Endothelial cell (in vitro differentiated cells): ENCODE results near the gene CAMKV. TPM values are rescaled to one million over a fixed set of nuclear protein-coding genes. Genes with fewer than 3 reads are reported as not detected.

Experiments used
- DNase-seq: peaks from one replicate; pipeline ENCODE4 v3.0.0; 2021; ENCODE audit warnings: low spot score
- H3K27ac Mint-ChIP-seq: one replicate; pipeline ENCODE4 v1.8.0; 2021; ENCODE audit warnings: mixed read lengths, inconsistent platforms; ENCODE audit not compliant: unreplicated experiment
- H3K27me3 Mint-ChIP-seq: one replicate; pipeline ENCODE4 v1.8.0; 2021; ENCODE audit warnings: mild to moderate bottlenecking, moderate library complexity, mixed read lengths, inconsistent platforms; ENCODE audit not compliant: unreplicated experiment
- H3K36me3 Mint-ChIP-seq: one replicate; pipeline ENCODE4 v1.8.0; 2021; ENCODE audit warnings: mild to moderate bottlenecking, low read depth, mixed read lengths, inconsistent platforms; ENCODE audit not compliant: unreplicated experiment
- H3K4me1 Mint-ChIP-seq: one replicate; pipeline ENCODE4 v1.8.0; 2021; ENCODE audit warnings: mild to moderate bottlenecking, mixed read lengths, inconsistent platforms; ENCODE audit not compliant: unreplicated experiment
- H3K4me3 Mint-ChIP-seq: one replicate; pipeline ENCODE4 v1.8.0; 2021; ENCODE audit warnings: mild to moderate bottlenecking, mixed read lengths, inconsistent platforms; ENCODE audit not compliant: unreplicated experiment
- H3K9me3 Mint-ChIP-seq: one replicate; pipeline ENCODE4 v1.8.0; 2021; ENCODE audit warnings: mixed read lengths, inconsistent platforms; ENCODE audit not compliant: unreplicated experiment
- CTCF ChIP-seq: fragments of 200-600 bp; sonication (generic); IDR thresholded peaks from one replicate; pipeline ENCODE4 v1.5.0; 2021; ENCODE audit warnings: antibody characterized with exemption; ENCODE audit not compliant: unreplicated experiment
- total RNA-seq: library from RNA; stranded (reverse); fragmentation: NEBNext Ultra II Directional; extraction: Animal tissue kit (Norgen Biotek cat#: 25700); gene quantifications from one replicate; pipeline ENCODE4 v1.2.1, GENCODE V29; 2021; ENCODE audit not compliant: unreplicated experiment

CAMKV gene
- total RNA-seq, 1 donor from 2014 or later: 0.67 TPM

- H3K36me3 Mint-ChIP-seq: no peaks in the 10 kb centered on the region
- DNase-seq: no peak
Observed at GRCh38 chr3:49886922-49887265, 17.2 kb upstream of the CAMKV start.

GRCh38 chr3:49883998-49884397 lies 14.3 kb upstream of the CAMKV start:
- H3K9me3 Mint-ChIP-seq: no peaks in the 10 kb centered on the region
- H3K4me3 Mint-ChIP-seq: no peak overlapping the region
- H3K36me3 Mint-ChIP-seq: no peaks in the 10 kb centered on the region
- no peak for DNase-seq
- H3K27me3 Mint-ChIP-seq: peaks cover 4% of the 10 kb centered on the region
- TF ChIP-seq CTCF: no peak
- H3K27ac Mint-ChIP-seq: no peak overlapping the region
- no peaks in the 10 kb centered on the region for H3K4me1 Mint-ChIP-seq

More at GRCh38 chr3:49886922-49887265, 17.2 kb upstream of the CAMKV start:
- H3K27ac Mint-ChIP-seq: no peak overlapping the region
- H3K4me1 Mint-ChIP-seq: no peaks in the 10 kb centered on the region
- peaks cover 4% of the 10 kb centered on the region for H3K27me3 Mint-ChIP-seq
- TF ChIP-seq CTCF: no peak
- H3K9me3 Mint-ChIP-seq: no peaks in the 10 kb centered on the region
- no peak overlapping the region for H3K4me3 Mint-ChIP-seq

- no peak overlapping the region for H3K27ac Mint-ChIP-seq
- DNase-seq: no peak
- no peaks in the 10 kb centered on the region for H3K36me3 Mint-ChIP-seq
- no peak for TF ChIP-seq CTCF
- H3K4me3 Mint-ChIP-seq: no peak overlapping the region
- no peaks in the 10 kb centered on the region for H3K4me1 Mint-ChIP-seq
- no peaks in the 10 kb centered on the region for H3K27me3 Mint-ChIP-seq
- no peaks in the 10 kb centered on the region for H3K9me3 Mint-ChIP-seq
Observed at GRCh38 chr3:49882166-49882565, 12.5 kb upstream of the CAMKV start.

GRCh38 chr3:49880581-49881315 lies 11.0 kb upstream of the CAMKV start:
- H3K27me3 Mint-ChIP-seq: peaks cover 7% of the 10 kb centered on the region

More at GRCh38 chr3:49880581-49881315, 11.0 kb upstream of the CAMKV start:
- Mint-ChIP-seq H3K27ac (no peak overlapping the region), H3K4me3 (no peak overlapping the region), H3K36me3 (no peaks in the 10 kb centered on the region), H3K9me3 (no peaks in the 10 kb centered on the region), H3K4me1 (no peaks in the 10 kb centered on the region)
- TF ChIP-seq CTCF: no peak
- no peak for DNase-seq
